Activated T-cell treated with anti-CD3 and anti-CD28 coated beads for 24 hours (primary cell): ENCODE data around the gene EEPD1.

Experiments used
- DNase-seq: peaks from one replicate; pipeline ENCODE4 v3.0.0-alpha.2; 2020; ENCODE audit warnings: low read depth

EEPD1 gene

DNA sequence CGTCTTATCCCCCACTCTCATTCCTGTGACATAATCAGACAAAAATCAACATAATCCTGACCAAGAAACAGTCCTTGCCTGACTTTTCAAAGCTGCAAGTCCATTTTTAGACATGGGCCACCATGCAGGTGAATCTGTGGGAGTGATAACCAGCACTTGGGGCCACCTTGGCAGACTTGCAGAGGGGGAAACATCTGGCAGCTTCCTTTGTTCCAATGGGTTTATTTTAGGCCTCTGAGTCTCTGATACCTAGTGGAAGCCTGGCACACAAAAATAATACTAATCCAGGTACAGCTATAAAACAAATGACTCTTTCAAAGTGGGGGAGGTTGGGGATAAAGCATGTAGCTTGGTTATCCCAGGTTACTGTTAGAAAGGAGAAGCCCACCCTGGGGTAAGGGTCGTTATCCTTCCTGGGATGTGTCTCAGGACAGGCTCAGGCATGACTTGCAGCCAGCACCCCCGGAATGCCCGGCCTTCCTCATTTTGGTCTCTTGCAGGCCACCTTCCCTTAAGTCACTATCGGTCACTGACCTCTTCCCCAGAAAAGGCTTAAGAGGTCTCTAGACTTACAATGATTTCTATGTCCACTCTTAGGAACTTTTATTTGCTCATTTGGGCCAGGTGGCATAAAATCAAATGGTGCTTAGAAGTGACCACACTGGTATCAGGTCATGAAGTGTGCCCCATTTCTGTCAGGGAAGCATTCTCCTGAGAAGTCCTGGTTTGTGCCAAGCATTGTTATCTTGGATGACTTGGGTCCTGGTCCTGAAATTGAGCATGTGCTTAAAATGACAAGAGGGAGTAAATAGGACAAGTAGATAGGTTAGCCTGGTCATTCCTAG lies 37.6 kb downstream of the EEPD1 start:
- no peak for DNase-seq

- no peak for DNase-seq
Observed at GRCh38 chr7:36191292-36191920, 38.4 kb downstream of the EEPD1 start.

DNA sequence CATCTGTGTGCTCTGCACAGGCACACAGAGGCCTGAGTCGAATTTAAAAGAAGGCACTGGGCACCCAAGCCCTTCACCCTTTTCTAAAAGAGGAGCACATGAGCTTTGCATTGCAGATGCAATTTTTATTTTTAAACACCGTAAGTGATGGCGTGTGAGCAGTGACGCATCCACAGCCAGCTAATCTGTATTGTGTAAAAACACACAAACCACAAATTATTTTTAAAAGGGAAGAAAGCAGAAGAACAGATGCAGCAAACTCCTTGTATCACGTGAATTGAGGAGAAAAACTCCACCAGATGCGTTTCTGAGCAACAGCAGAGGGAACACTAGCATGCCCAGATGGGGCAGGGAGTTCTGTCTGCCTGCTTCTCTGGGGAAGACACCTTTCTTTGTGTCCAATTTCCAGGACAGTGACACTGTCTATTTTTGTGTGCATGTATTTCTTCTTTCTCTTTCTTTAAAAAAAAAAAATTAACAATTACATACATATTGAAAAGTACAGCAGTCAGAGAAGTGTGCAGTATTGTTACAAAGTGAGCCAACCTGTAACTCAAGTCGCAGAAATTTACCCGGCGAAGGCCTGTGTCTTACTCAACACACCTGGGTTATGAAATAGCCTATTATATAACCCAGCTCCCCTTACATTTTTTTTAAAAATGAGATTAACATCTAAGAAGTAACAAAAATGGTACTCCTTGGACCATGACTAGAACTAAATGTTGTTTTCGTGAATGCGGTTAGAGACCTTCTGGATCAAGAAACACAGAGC lies 39.2 kb downstream of the EEPD1 start:
- DNase-seq = no peak

DNA sequence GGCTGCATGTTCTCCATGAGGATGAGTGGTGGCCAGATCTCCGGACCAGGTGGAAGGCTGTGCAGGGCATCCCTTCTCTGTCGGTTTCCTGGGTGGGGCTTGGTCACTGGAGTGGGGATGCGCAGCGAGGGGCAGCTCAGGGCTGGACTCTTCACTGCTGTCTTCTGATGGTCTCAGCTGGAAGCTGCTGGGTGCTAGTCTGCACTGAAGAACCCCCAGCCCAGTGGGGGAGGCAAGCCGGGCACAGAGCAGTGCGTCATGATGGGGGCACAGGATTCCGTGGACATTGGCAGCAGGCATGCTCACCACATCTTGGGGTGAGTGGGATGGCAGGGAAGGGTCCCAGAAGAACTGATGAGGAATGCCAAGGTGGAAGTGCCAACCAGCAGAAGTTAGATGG lies 39.8 kb downstream of the EEPD1 start:
- DNase-seq = no peak

- no peak for DNase-seq
Observed at GRCh38 chr7:36198854-36199266, 45.8 kb downstream of the EEPD1 start.

DNA sequence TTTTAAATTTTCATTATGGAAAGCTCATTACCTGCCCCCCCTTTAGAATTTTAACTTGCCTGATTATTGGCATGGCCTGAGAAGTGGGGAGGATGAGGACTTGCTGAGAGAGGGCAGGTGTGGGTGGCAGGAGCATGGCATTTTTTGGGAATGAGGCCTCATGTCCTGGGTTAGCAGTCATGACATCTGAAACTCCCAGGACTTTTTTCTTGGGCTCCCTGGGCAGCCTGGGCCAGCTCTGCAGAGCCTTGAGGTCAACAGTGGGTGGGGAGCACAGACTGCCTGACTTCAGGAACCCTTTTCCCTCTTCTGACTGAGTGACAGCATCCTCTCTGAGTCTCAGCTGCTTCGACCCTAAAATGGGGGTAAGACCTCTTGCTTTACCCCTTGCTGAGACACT lies 46.3 kb downstream of the EEPD1 start:
- DNase-seq = no peak

DNA sequence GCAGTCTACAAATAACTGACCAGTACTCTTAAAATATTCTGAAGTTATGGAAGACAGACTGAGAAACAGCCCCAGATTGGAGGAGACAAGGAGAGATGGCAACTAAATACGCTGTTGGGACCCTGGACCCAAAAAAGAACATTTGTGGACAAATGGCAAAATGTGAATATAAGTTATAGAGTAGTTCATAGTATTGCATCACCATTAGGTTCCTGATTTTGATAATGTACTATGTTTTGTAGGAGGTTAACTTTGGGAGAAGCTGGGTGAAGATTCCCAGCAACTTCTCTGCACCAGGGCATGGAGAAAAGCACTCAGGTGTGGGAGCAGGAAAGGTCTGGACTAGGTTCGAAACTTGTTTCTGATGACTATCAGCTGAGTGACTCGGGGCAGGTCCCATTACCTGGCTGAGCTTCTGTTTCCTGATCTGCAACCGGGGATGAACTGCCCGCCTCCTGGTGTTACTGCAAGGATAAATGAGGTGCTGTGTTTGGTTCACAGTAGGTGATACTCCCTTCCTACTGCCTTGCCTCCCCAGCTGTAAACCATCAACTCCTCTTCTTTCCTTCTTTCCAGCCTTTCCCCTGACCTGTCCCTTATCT lies 48.2 kb downstream of the EEPD1 start:
- DNase-seq = no peak

DNA sequence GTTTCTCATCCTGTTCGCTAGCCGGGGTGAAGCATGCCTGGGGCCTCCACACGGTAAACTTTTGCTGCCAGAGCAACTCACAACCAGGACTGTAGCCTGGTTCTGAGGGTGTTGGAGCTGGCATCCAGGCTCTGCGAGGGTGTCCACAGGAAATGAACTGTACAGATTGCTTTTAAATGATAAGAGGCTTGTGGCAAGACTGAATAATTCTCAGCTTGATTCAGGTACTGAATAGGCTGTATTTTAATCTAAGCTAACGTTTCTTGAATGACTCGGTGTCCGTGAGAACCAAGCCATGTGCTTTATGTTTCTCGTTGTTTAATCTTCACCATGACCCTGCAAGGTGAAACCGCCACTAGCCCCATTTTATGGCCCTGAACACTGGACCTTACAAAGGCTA lies 49.3 kb downstream of the EEPD1 start:
- DNase-seq = no peak

- DNase-seq = no peak
Observed at GRCh38 chr7:36203071-36203790, 50.2 kb downstream of the EEPD1 start.

- no peak for DNase-seq
Observed at GRCh38 chr7:36204044-36204663, 51.1 kb downstream of the EEPD1 start.

- no peak for DNase-seq
Observed at GRCh38 chr7:36204929-36205635, 52.0 kb downstream of the EEPD1 start.

DNA sequence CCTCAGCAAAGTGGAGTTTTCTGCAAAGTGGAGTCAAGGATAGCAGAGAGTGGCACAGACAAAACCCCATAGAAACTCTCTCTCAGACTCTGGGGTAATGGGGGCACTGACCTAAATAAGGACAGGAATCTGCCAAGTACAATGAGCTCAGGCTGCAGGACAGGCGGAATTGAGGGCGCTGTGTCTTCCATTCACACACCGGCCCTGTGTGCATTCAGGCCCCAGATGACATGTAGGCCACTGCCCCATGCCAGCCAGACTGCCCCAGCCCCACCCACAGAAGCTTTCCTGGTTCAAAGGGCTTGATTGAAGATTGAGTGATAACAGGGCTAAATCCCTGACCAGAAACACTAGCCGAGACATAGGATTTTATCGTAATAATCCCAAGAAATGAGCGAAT lies 52.7 kb downstream of the EEPD1 start:
- no peak for DNase-seq

GRCh38 chr7:36207451-36208291 lies 54.6 kb downstream of the EEPD1 start:
- no peak for DNase-seq

DNA sequence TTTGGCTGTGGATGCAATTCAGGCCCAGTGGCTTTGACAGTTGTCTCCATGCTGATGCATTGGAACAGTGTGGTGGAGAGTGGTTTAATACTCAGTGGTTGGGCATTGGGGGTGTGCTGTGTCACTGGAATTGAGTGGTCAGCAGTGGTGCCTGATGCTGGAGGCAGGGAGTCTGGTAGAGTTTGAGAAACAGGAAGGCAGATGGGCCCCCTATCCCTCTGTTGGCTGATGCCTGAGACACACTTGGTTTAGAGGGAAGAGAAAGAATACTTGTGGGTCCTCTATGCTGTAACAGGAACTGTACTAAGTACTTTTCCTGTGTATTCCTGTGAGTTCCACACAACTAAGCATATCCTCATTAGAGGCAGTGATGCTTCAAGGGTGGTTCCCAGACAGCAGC lies 55.4 kb downstream of the EEPD1 start:
- no peak for DNase-seq

GRCh38 chr7:36208997-36209813 lies 56.2 kb downstream of the EEPD1 start:
- DNase-seq = no peak

- DNase-seq = no peak
Observed at GRCh38 chr7:36209814-36210183, 56.7 kb downstream of the EEPD1 start.

- DNase-seq = no peak
Observed at GRCh38 chr7:36210291-36210922, 57.4 kb downstream of the EEPD1 start.
